SK-N-SH treated with all-trans-retinoic acid at 6 μM for 48 hours (cell line): ENCODE data around the gene AURKB.

Experiments
- ARNTL ChIP-seq: fragments of 450-650 bp; formaldehyde crosslinking; IDR thresholded peaks from 2 replicates; pipeline ENCODE4 v1.5.0; 2020; ENCODE audit warnings: low read depth, mild to moderate bottlenecking, moderate library complexity, borderline replicate concordance
- CREB5 ChIP-seq: fragments of 250-450 bp; sonication (Bioruptor Pico); IDR thresholded peaks from 2 replicates; pipeline ENCODE4 v1.5.1; 2020; ENCODE audit warnings: low read depth, mild to moderate bottlenecking, moderate library complexity
- ISL1 ChIP-seq: fragments of 250-450 bp; sonication (Bioruptor Pico); IDR thresholded peaks from 2 replicates; pipeline ENCODE4 v2.1.2; 2022; ENCODE audit warnings: mild to moderate bottlenecking, moderate library complexity
- PPARA ChIP-seq: fragments of 250-450 bp; sonication (Bioruptor Pico); IDR thresholded peaks from 2 replicates; pipeline ENCODE4 v1.5.0; 2020; ENCODE audit warnings: mild to moderate bottlenecking, borderline replicate concordance
- ZFP30 ChIP-seq: fragments of 450-650 bp; formaldehyde crosslinking; IDR thresholded peaks from 2 replicates; pipeline ENCODE4 v1.5.0; 2022; ENCODE audit warnings: mild to moderate bottlenecking, moderate library complexity
- ZNF8 ChIP-seq: fragments of 450-650 bp; formaldehyde crosslinking; IDR thresholded peaks from 2 replicates; pipeline ENCODE4 v1.5.0; 2020; ENCODE audit warnings: mild to moderate bottlenecking, moderate library complexity

DNA sequence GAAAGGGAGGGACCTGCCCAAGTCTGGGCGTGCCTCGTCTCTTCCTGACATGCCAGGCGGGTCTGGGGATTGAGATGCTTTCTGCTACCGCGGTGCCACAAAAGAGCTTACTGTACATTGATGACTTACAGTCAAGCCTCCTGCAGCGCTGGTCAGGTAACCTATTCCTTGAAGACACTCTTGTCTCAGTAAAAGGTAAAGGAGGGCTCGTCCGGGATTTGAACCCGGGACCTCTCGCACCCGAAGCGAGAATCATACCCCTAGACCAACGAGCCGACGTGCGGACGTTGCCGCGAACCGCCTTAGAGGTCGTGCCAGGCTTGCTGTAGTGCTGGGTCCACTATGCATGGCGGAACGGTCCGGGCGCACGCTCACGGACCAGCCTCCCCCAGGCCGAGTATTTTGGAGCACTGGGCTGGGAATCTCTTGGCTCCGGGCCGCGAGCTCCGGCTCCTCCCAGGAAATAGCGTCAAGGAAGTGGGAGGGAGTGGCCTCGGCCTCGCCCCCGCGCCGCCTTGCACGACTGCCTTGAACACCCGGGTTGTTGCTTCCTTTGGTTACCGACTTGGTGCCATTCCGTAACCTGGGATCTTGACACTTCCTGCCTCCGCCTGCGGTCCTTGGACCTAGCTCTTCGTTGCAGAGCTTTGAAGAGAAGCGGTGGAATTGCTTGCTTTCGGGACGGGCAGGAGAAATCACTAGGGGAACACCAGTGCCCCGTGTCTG is 12.4 kb upstream of the AURKB start:
- TF ChIP-seq PPARA (CRISPR knock-in tag) (no peak), CREB5 (CRISPR knock-in tag) (no peak), ZFP30 (CRISPR knock-in tag) (no peak), ARNTL (no peak), ZNF8 (CRISPR knock-in tag) (no peak), ISL1 (CRISPR knock-in tag) (no peak)
